GM12801 (cell line): ENCODE measurements around the gene SERPINF2.

ENCODE experiments used
- CTCF ChIP-seq: IDR thresholded peaks from one replicate; pipeline ENCODE4 v1.5.1; 2011; ENCODE audit warnings: control low read depth; ENCODE audit not compliant: insufficient read length; ENCODE audit errors: extremely low read depth

SERPINF2 gene

GRCh38 chr17:1744551-1745512, 2.2 kb downstream of the SERPINF2 start:
- no peak for TF ChIP-seq CTCF

- no peak for TF ChIP-seq CTCF
Observed at GRCh38 chr17:1745513-1746020, 2.9 kb downstream of the SERPINF2 start.

- no peak for TF ChIP-seq CTCF
Observed at GRCh38 chr17:1746975-1747543, 4.4 kb downstream of the SERPINF2 start.

- no peak for TF ChIP-seq CTCF
Observed at GRCh38 chr17:1750628-1751027, 8.0 kb downstream of the SERPINF2 start.

- TF ChIP-seq CTCF = no peak
Observed at GRCh38 chr17:1752425-1753262, 10.0 kb downstream of the SERPINF2 start.

- no peak for TF ChIP-seq CTCF
Observed at GRCh38 chr17:1753767-1754429, 11.2 kb downstream of the SERPINF2 start.
